ENCODE data around the gene DGKE. TPM values are rescaled to one million over a fixed set of nuclear protein-coding genes. Genes with fewer than 3 reads are reported as not detected.

DGKE gene
- total RNA-seq, 1 experiment from 2014 or later = 8.5 TPM

GRCh38 chr17:56833809-56834379, at the start of gene DGKE, which contains the start of gene C17orf67 (continued):
- TF ChIP-seq TP53 (CRISPR knock-in tag; IDR thresholded peaks at IDR 0.05) = peak; percentile 66; the same call in 1 of the 2 replicates
- TF ChIP-seq ZNF396 (CRISPR knock-in tag; IDR thresholded peaks at IDR 0.05; ENCODE audit: borderline replicate concordance) = no peak
- TF ChIP-seq, protein P1, sequence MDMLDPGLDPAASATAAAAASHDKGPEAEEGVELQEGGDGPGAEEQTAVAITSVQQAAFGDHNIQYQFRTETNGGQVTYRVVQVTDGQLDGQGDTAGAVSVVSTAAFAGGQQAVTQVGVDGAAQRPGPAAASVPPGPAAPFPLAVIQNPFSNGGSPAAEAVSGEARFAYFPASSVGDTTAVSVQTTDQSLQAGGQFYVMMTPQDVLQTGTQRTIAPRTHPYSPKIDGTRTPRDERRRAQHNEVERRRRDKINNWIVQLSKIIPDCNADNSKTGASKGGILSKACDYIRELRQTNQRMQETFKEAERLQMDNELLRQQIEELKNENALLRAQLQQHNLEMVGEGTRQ (CRISPR knock-in tag; IDR thresholded peaks at IDR 0.05) = peak; percentile 45
- TF ChIP-seq EMX1 (CRISPR knock-in tag; IDR thresholded peaks at IDR 0.05) = no peak

- H3K4me1 Mint-ChIP-seq = peaks cover 13% of the 10 kb centered on the region
- ChIA-PET POLR2A (no interaction called here), CTCF (interaction anchor here (0.7 to 1.7 kb wide), 4 partner anchors 11 to 107 kb away, joined by 3 to 8 read pairs (median 5); no protein-coding TSS in a partner anchor)
- no peaks in the 10 kb centered on the region for H3K36me3 Mint-ChIP-seq
- H3K4me3 Mint-ChIP-seq = no peak overlapping the region
- peaks cover 17% of the 10 kb centered on the region for H3K27me3 Mint-ChIP-seq (ENCODE audit: low read depth)
- TF ChIP-seq NFATC4 (CRISPR knock-in tag; IDR thresholded peaks at IDR 0.05) (no peak), ZNF219 (CRISPR knock-in tag; IDR thresholded peaks at IDR 0.05; ENCODE audit: borderline replicate concordance) (no peak), SP1 (CRISPR knock-in tag; conservative IDR thresholded peaks at IDR 0.05) (no peak), FOXJ3 (CRISPR knock-in tag; IDR thresholded peaks at IDR 0.05; ENCODE audit: borderline replicate concordance) (no peak), NR3C1 (CRISPR knock-in tag; conservative IDR thresholded peaks at IDR 0.05; ENCODE audit: low read depth) (no peak), TCF7 (CRISPR knock-in tag; IDR thresholded peaks at IDR 0.05; ENCODE audit: low read depth) (no peak)
- TF ChIP-seq, protein P2, sequence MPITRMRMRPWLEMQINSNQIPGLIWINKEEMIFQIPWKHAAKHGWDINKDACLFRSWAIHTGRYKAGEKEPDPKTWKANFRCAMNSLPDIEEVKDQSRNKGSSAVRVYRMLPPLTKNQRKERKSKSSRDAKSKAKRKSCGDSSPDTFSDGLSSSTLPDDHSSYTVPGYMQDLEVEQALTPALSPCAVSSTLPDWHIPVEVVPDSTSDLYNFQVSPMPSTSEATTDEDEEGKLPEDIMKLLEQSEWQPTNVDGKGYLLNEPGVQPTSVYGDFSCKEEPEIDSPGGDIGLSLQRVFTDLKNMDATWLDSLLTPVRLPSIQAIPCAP (CRISPR knock-in tag; IDR thresholded peaks at IDR 0.05) = no peak
- ATAC-seq (no peak), DNase-seq (ENCODE audit: low spot score) (no peak)
- no peak overlapping the region for H3K27ac Mint-ChIP-seq
- H3K9me3 Mint-ChIP-seq = 0 out of 2 replicates have a peak, but pooled peaks cover 3% of the 10 kb centered on the region
Observed at GRCh38 chr17:56785405-56785804, 48.5 kb upstream of the DGKE start.

- ChIA-PET POLR2A (no interaction called here), CTCF (interaction anchor here (1.2 to 1.7 kb wide), 3 partner anchors 33 to 108 kb away, joined by 3 to 8 read pairs (median 7); no protein-coding TSS in a partner anchor)
- no peak overlapping the region for H3K27ac Mint-ChIP-seq
- peaks cover 9% of the 10 kb centered on the region for H3K27me3 Mint-ChIP-seq (ENCODE audit: low read depth)
- 0 out of 2 replicates have a peak, but pooled peaks cover 3% of the 10 kb centered on the region for H3K9me3 Mint-ChIP-seq
- H3K36me3 Mint-ChIP-seq = no peaks in the 10 kb centered on the region
- DNase-seq (ENCODE audit: low spot score) (no peak), ATAC-seq (no peak)
- H3K4me1 Mint-ChIP-seq = peaks cover 12% of the 10 kb centered on the region
- H3K4me3 Mint-ChIP-seq = no peak overlapping the region
- no peak for TF ChIP-seq ETV6 (CRISPR knock-in tag; IDR thresholded peaks at IDR 0.05)
- no peak for TF ChIP-seq NR3C1 (CRISPR knock-in tag; conservative IDR thresholded peaks at IDR 0.05; ENCODE audit: low read depth)
- no peak for TF ChIP-seq NFE2L1 (CRISPR knock-in tag; IDR thresholded peaks at IDR 0.05)
- no peak for TF ChIP-seq EMX1 (CRISPR knock-in tag; IDR thresholded peaks at IDR 0.05)
- TF ChIP-seq NR2C2 (CRISPR knock-in tag; IDR thresholded peaks at IDR 0.05) = no peak
- no peak for TF ChIP-seq SMAD4 (CRISPR knock-in tag; IDR thresholded peaks at IDR 0.05)
- TF ChIP-seq, protein P2 (CRISPR knock-in tag; IDR thresholded peaks at IDR 0.05) = no peak
- TF ChIP-seq, protein P3, sequence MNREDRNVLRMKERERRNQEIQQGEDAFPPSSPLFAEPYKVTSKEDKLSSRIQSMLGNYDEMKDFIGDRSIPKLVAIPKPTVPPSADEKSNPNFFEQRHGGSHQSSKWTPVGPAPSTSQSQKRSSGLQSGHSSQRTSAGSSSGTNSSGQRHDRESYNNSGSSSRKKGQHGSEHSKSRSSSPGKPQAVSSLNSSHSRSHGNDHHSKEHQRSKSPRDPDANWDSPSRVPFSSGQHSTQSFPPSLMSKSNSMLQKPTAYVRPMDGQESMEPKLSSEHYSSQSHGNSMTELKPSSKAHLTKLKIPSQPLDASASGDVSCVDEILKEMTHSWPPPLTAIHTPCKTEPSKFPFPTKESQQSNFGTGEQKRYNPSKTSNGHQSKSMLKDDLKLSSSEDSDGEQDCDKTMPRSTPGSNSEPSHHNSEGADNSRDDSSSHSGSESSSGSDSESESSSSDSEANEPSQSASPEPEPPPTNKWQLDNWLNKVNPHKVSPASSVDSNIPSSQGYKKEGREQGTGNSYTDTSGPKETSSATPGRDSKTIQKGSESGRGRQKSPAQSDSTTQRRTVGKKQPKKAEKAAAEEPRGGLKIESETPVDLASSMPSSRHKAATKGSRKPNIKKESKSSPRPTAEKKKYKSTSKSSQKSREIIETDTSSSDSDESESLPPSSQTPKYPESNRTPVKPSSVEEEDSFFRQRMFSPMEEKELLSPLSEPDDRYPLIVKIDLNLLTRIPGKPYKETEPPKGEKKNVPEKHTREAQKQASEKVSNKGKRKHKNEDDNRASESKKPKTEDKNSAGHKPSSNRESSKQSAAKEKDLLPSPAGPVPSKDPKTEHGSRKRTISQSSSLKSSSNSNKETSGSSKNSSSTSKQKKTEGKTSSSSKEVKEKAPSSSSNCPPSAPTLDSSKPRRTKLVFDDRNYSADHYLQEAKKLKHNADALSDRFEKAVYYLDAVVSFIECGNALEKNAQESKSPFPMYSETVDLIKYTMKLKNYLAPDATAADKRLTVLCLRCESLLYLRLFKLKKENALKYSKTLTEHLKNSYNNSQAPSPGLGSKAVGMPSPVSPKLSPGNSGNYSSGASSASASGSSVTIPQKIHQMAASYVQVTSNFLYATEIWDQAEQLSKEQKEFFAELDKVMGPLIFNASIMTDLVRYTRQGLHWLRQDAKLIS (CRISPR knock-in tag; IDR thresholded peaks at IDR 0.05; ENCODE audit: borderline replicate concordance) = no peak
- TF ChIP-seq, protein P4, sequence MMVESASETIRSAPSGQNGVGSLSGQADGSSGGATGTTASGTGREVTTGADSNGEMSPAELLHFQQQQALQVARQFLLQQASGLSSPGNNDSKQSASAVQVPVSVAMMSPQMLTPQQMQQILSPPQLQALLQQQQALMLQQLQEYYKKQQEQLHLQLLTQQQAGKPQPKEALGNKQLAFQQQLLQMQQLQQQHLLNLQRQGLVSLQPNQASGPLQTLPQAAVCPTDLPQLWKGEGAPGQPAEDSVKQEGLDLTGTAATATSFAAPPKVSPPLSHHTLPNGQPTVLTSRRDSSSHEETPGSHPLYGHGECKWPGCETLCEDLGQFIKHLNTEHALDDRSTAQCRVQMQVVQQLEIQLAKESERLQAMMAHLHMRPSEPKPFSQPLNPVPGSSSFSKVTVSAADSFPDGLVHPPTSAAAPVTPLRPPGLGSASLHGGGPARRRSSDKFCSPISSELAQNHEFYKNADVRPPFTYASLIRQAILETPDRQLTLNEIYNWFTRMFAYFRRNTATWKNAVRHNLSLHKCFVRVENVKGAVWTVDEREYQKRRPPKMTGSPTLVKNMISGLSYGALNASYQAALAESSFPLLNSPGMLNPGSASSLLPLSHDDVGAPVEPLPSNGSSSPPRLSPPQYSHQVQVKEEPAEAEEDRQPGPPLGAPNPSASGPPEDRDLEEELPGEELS (CRISPR knock-in tag; IDR thresholded peaks at IDR 0.05) = no peak
- TF ChIP-seq MXD4 (CRISPR knock-in tag; IDR thresholded peaks at IDR 0.05; ENCODE audit: borderline replicate concordance) = no peak
- TF ChIP-seq SOX15 (CRISPR knock-in tag; IDR thresholded peaks at IDR 0.05) = no peak
- TF ChIP-seq IRF2 (CRISPR knock-in tag; IDR thresholded peaks at IDR 0.05; ENCODE audit: borderline replicate concordance, low read depth) = no peak
- TF ChIP-seq, protein P5, sequence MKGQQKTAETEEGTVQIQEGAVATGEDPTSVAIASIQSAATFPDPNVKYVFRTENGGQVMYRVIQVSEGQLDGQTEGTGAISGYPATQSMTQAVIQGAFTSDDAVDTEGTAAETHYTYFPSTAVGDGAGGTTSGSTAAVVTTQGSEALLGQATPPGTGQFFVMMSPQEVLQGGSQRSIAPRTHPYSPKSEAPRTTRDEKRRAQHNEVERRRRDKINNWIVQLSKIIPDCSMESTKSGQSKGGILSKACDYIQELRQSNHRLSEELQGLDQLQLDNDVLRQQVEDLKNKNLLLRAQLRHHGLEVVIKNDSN (CRISPR knock-in tag; IDR thresholded peaks at IDR 0.05) = no peak
- no peak for TF ChIP-seq CDX4 (CRISPR knock-in tag; IDR thresholded peaks at IDR 0.05; ENCODE audit: borderline replicate concordance)
- TF ChIP-seq OVOL2 (CRISPR knock-in tag; IDR thresholded peaks at IDR 0.05; ENCODE audit: borderline replicate concordance) = no peak
Observed at GRCh38 chr17:56785997-56786680, 47.8 kb upstream of the DGKE start.

Measured in WTC11 (cell line).